Measurements from ENCODE around the gene VWA3B.

DNA sequence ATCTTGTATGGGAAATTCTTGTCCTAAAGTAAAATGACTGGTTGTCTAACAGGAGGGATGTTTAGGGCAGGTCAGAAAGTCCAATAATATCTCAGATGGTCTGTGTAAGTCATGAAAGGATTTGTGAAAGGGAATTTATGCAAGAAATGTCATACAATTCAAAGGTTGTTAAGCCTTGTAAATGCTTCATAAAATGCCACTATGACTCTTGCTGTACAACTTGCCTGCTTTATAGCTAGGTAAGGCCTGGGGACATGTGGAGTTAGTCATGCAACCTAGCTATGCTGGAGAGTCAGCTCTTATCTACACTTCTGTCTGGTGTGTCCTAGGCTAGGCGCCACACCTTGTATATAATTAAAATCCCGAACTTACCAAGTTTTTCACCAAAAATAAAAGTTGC is 36.9 kb upstream of the VWA3B start:
- TF ChIP-seq, protein P1, sequence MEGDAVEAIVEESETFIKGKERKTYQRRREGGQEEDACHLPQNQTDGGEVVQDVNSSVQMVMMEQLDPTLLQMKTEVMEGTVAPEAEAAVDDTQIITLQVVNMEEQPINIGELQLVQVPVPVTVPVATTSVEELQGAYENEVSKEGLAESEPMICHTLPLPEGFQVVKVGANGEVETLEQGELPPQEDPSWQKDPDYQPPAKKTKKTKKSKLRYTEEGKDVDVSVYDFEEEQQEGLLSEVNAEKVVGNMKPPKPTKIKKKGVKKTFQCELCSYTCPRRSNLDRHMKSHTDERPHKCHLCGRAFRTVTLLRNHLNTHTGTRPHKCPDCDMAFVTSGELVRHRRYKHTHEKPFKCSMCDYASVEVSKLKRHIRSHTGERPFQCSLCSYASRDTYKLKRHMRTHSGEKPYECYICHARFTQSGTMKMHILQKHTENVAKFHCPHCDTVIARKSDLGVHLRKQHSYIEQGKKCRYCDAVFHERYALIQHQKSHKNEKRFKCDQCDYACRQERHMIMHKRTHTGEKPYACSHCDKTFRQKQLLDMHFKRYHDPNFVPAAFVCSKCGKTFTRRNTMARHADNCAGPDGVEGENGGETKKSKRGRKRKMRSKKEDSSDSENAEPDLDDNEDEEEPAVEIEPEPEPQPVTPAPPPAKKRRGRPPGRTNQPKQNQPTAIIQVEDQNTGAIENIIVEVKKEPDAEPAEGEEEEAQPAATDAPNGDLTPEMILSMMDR (IDR thresholded peaks at IDR 0.05) = no peak
- no peak for TF ChIP-seq ZFX (IDR thresholded peaks at IDR 0.05; ENCODE audit: borderline replicate concordance)
